ENCODE data around the gene TMEM190. TPM values are rescaled to one million over a fixed set of nuclear protein-coding genes. Genes with fewer than 3 reads are reported as not detected.
A peak's percentile ranks its signal among the peaks of the same experiment; 100 is the strongest.

The TMEM190 gene
- total and polyA plus RNA-seq, 10 of the 15 experiments (the other 5 are each of a cell fraction or from before 2014, with no cell fraction given), result not detected

DNA sequence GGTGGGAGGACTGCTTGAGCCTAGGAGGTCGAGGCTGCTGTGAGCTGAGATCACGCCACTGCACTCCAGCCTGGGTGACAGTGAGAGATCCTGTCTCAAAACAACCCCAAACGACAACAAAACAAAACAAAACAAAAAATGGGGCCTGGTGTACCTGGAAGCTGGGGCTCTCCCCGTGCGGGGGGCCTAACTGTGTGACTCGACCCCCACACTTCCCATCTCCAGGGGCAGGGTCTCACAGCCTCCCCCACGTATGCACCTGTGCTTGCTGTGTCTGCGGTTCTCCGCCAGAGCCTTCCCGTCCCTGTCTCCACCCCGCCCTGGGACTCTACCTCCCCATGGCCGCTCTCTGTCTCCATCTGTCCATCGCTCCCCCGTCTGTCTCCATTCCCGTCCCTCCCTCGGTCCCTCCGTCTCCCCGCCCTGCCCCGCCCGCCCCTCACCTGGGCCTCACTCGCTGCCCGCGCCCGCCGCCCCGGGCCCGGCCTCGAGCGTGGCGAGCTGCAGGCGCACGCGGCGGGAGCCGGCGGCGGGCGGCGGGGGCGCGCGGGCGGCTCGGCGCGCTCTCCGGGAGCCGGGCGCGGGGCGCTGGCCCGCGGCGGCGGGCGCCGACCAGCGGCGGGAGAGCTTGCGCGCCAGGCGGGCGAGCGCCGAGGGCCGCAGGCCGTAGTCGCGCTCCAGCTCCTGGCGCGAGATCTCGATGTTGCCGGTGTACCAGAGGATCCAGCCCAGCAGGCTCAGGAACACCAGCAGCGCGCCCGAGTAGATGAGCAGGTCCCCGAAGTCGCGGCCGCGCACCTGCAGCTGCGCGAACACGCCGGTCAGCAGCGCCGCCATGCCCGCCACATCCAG is 6.9 kb downstream of the TMEM190 start (continued):
- TF ChIP-seq, protein P1, sequence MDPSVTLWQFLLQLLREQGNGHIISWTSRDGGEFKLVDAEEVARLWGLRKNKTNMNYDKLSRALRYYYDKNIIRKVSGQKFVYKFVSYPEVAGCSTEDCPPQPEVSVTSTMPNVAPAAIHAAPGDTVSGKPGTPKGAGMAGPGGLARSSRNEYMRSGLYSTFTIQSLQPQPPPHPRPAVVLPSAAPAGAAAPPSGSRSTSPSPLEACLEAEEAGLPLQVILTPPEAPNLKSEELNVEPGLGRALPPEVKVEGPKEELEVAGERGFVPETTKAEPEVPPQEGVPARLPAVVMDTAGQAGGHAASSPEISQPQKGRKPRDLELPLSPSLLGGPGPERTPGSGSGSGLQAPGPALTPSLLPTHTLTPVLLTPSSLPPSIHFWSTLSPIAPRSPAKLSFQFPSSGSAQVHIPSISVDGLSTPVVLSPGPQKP (IDR thresholded peaks at IDR 0.05; ENCODE audit: low read depth, low read length), result no peak
- TF ChIP-seq ZBED1 (IDR thresholded peaks at IDR 0.05; ENCODE audit: borderline replicate concordance), result no peak
- TF ChIP-seq, protein P2, sequence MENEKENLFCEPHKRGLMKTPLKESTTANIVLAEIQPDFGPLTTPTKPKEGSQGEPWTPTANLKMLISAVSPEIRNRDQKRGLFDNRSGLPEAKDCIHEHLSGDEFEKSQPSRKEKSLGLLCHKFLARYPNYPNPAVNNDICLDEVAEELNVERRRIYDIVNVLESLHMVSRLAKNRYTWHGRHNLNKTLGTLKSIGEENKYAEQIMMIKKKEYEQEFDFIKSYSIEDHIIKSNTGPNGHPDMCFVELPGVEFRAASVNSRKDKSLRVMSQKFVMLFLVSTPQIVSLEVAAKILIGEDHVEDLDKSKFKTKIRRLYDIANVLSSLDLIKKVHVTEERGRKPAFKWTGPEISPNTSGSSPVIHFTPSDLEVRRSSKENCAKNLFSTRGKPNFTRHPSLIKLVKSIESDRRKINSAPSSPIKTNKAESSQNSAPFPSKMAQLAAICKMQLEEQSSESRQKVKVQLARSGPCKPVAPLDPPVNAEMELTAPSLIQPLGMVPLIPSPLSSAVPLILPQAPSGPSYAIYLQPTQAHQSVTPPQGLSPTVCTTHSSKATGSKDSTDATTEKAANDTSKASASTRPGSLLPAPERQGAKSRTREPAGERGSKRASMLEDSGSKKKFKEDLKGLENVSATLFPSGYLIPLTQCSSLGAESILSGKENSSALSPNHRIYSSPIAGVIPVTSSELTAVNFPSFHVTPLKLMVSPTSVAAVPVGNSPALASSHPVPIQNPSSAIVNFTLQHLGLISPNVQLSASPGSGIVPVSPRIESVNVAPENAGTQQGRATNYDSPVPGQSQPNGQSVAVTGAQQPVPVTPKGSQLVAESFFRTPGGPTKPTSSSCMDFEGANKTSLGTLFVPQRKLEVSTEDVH (IDR thresholded peaks at IDR 0.05; ENCODE audit: low read depth, partially characterized antibody), result no peak
- TF ChIP-seq, protein P3, sequence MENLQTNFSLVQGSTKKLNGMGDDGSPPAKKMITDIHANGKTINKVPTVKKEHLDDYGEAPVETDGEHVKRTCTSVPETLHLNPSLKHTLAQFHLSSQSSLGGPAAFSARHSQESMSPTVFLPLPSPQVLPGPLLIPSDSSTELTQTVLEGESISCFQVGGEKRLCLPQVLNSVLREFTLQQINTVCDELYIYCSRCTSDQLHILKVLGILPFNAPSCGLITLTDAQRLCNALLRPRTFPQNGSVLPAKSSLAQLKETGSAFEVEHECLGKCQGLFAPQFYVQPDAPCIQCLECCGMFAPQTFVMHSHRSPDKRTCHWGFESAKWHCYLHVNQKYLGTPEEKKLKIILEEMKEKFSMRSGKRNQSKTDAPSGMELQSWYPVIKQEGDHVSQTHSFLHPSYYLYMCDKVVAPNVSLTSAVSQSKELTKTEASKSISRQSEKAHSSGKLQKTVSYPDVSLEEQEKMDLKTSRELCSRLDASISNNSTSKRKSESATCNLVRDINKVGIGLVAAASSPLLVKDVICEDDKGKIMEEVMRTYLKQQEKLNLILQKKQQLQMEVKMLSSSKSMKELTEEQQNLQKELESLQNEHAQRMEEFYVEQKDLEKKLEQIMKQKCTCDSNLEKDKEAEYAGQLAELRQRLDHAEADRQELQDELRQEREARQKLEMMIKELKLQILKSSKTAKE (IDR thresholded peaks at IDR 0.05; ENCODE audit: low read depth, poor library complexity, severe bottlenecking), result no peak
- TF ChIP-seq POLR2A (IDR thresholded peaks at IDR 0.05; ENCODE audit: low read depth, low read length), result peak; percentile 80
- no peak for TF ChIP-seq SMAD1 (IDR thresholded peaks at IDR 0.05; ENCODE audit: low read depth, partially characterized antibody)
- 0 out of 2 replicates have a peak, but pooled peaks have one; percentile 32 for TF ChIP-seq RAD21 (IDR thresholded peaks at IDR 0.05; ENCODE audit: insufficient read depth, low read depth, low read length)
- TF ChIP-seq, protein P4, sequence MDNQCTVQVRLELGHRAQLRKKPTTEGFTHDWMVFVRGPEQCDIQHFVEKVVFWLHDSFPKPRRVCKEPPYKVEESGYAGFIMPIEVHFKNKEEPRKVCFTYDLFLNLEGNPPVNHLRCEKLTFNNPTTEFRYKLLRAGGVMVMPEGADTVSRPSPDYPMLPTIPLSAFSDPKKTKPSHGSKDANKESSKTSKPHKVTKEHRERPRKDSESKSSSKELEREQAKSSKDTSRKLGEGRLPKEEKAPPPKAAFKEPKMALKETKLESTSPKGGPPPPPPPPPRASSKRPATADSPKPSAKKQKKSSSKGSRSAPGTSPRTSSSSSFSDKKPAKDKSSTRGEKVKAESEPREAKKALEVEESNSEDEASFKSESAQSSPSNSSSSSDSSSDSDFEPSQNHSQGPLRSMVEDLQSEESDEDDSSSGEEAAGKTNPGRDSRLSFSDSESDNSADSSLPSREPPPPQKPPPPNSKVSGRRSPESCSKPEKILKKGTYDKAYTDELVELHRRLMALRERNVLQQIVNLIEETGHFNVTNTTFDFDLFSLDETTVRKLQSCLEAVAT (IDR thresholded peaks at IDR 0.05), result no peak
- TF ChIP-seq RBBP5 (conservative IDR thresholded peaks at IDR 0.05), result no peak
- TF ChIP-seq, protein P5, sequence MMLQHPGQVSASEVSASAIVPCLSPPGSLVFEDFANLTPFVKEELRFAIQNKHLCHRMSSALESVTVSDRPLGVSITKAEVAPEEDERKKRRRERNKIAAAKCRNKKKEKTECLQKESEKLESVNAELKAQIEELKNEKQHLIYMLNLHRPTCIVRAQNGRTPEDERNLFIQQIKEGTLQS (IDR thresholded peaks at IDR 0.05; ENCODE audit: borderline replicate concordance, extremely low read depth, low read depth, low read length), result no peak
- TF ChIP-seq LARP7 (IDR thresholded peaks at IDR 0.05), result no peak; the same call in 1 of the 2 replicates
- TF ChIP-seq, protein P6, sequence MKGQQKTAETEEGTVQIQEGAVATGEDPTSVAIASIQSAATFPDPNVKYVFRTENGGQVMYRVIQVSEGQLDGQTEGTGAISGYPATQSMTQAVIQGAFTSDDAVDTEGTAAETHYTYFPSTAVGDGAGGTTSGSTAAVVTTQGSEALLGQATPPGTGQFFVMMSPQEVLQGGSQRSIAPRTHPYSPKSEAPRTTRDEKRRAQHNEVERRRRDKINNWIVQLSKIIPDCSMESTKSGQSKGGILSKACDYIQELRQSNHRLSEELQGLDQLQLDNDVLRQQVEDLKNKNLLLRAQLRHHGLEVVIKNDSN (IDR thresholded peaks at IDR 0.05; ENCODE audit: borderline replicate concordance, extremely low read length, insufficient read depth, low read depth, low read length), result no peak
- TF ChIP-seq EED (IDR thresholded peaks at IDR 0.05; ENCODE audit: low read depth), result no peak
- TF ChIP-seq HDAC2 (IDR thresholded peaks at IDR 0.05), result no peak
- no peak for TF ChIP-seq PAX8 (IDR thresholded peaks at IDR 0.05)
- TF ChIP-seq RUNX3 (IDR thresholded peaks at IDR 0.05; ENCODE audit: low read length), result no peak
- TF ChIP-seq, protein P7, sequence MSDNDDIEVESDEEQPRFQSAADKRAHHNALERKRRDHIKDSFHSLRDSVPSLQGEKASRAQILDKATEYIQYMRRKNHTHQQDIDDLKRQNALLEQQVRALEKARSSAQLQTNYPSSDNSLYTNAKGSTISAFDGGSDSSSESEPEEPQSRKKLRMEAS (IDR thresholded peaks at IDR 0.05; ENCODE audit: low read depth, low read length), result peak; percentile 39; the same call in 1 of the 2 replicates
- no peak for TF ChIP-seq JUND (IDR thresholded peaks at IDR 0.05; ENCODE audit: low read depth, low read length)

All from GM12878 (cell line).